PC-9 (cell line): ENCODE data around the gene APBA2. TPM values are rescaled to one million over a fixed set of nuclear protein-coding genes. Genes with fewer than 3 reads are reported as not detected.

Source experiments
- BruUV-seq: library from RNA; stranded (reverse); fragments of 400-500 nt; replicated peaks from 2 replicates; lab custom pipeline; 2021; lab: Mats Ljungman, UMichigan
- CTCF ChIA-PET: fragments of 300-600 bp; sonication (Branson Sonifier 250); formaldehyde crosslinking; loops from one replicate; lab custom pipeline; 2022; ENCODE audit warnings: antibody characterized with exemption; lab: Charles Lee
- POLR2A ChIA-PET: fragments of 300-600 bp; sonication (Branson Sonifier 250); formaldehyde crosslinking; loops from one replicate; lab custom pipeline; 2022; ENCODE audit warnings: antibody characterized with exemption; ENCODE audit not compliant: unreplicated experiment; lab: Charles Lee
- DNase-seq, 2 experiments: peaks; one replicate each; pipeline versions ENCODE4 v3.0.0 to v3.0.0-alpha.2; 2015 to 2022; ENCODE audit warnings: mixed read lengths in 1 of 2
- H2AFZ ChIP-seq: fragments of 200-600 bp; sonication (generic); 2 replicates; pipeline ENCODE4 v1.8.1; 2017; ENCODE audit warnings: antibody characterized with exemption
- H3F3A ChIP-seq: fragments of 200-600 bp; sonication (generic); 2 replicates; pipeline ENCODE4 v1.8.1; 2017; ENCODE audit warnings: antibody characterized with exemption, mild to moderate bottlenecking, low read depth; ENCODE audit not compliant: insufficient read depth
- H3K27ac ChIP-seq: fragments of 200-600 bp; sonication (generic); 2 replicates; pipeline ENCODE4 v1.6.1; 2016; ENCODE audit warnings: mixed run types
- H3K27me3 ChIP-seq: fragments of 200-600 bp; sonication (generic); 2 replicates; pipeline ENCODE4 v1.6.1; 2016; ENCODE audit warnings: low read depth, mixed run types; ENCODE audit not compliant: insufficient read depth
- H3K36me3 ChIP-seq: fragments of 200-600 bp; sonication (generic); 2 replicates; pipeline ENCODE4 v1.6.1; 2016; ENCODE audit warnings: low read depth, mixed run types
- H3K4me1 ChIP-seq: fragments of 200-600 bp; sonication (generic); replicated peaks from 2 replicates; pipeline ENCODE4 v1.6.1; 2016; ENCODE audit warnings: mixed run types; ENCODE audit not compliant: insufficient read depth
- H3K4me2 ChIP-seq: fragments of 200-600 bp; sonication (generic); 2 replicates; pipeline ENCODE4 v1.6.1; 2017; ENCODE audit warnings: mixed run types
- H3K4me3 ChIP-seq: fragments of 200-600 bp; sonication (generic); 2 replicates; pipeline ENCODE4 v1.6.1; 2016; ENCODE audit warnings: mixed run types
- H3K79me2 ChIP-seq: fragments of 200-600 bp; sonication (generic); 2 replicates; pipeline ENCODE4 v1.6.1; 2017; ENCODE audit warnings: low read depth, mixed run types
- H3K9me2 ChIP-seq: fragments of 200-600 bp; sonication (generic); 2 replicates; pipeline ENCODE4 v1.8.1; 2017; ENCODE audit warnings: mild to moderate bottlenecking; ENCODE audit not compliant: insufficient read depth
- H3K9me3 ChIP-seq: fragments of 200-600 bp; sonication (generic); 2 replicates; pipeline ENCODE4 v1.8.1; 2016; ENCODE audit warnings: low read depth; ENCODE audit not compliant: insufficient read depth
- H4K20me1 ChIP-seq: fragments of 200-600 bp; sonication (generic); 2 replicates; pipeline ENCODE4 v1.8.1; 2017; ENCODE audit not compliant: insufficient read depth
- EZH2 ChIP-seq: fragments of 200-600 bp; sonication (generic); IDR thresholded peaks from 2 replicates; pipeline ENCODE4 v1.8.0; 2017; ENCODE audit warnings: antibody characterized with exemption, low read depth
- intact Hi-C: fragments of 100-400 bp; cut with micrococcal nuclease; formaldehyde crosslinking; loops from one replicate; pipeline ENCODE4 v1.10.0; 2022; ENCODE audit not compliant: unreplicated experiment
- total RNA-seq: library from RNA; stranded (reverse); gene quantifications from 2 replicates; pipeline ENCODE4 v1.2.3, GENCODE V29; 2021
- TF ChIP-seq, protein P1 (sequence below): fragments of 200-600 bp; sonication (generic); conservative IDR thresholded peaks from 2 replicates; pipeline ENCODE4 v1.6.1; 2017; ENCODE audit warnings: mixed run types, antibody characterized with exemption, mild to moderate bottlenecking, moderate library complexity

APBA2 gene
- total RNA-seq, 1 experiment from 2014 or later = not detected

DNA sequence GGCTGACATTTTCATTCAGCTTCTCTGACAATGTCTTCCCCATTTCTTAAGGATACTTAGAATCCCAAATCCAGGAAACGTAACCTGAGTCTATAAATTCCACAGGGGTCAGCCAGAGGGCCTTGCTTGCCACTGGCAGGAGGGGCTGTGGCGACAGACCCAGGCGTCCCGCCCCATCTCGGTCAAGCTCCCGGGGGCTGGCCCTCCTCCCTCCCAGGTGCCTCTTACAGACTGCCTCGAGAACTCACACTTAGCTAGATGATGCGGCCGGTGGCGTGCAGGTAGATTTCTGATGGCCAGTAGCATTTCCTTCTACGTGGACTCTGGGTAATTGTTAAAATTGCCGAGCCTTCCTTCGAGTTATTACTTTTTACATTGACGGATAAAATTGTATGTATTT, 211.4 kb downstream of the APBA2 start:
- Histone ChIP-seq H2AFZ (no peak overlapping the region), H3K36me3 (no peaks in the 10 kb centered on the region), H3K4me1 (no peaks in the 10 kb centered on the region), H4K20me1 (no peaks in the 10 kb centered on the region), H3F3A (no peaks in the 10 kb centered on the region), H3K4me3 (no peak overlapping the region), H3K4me2 (no peak overlapping the region), H3K79me2 (no peaks in the 10 kb centered on the region), H3K27ac (no peak overlapping the region), H3K9me3 (no peaks in the 10 kb centered on the region), H3K27me3 (peaks cover 77% of the 10 kb centered on the region), H3K9me2 (no peaks in the 10 kb centered on the region)
- no TSS peak for BruUV-seq
- POLR2A ChIA-PET = interaction anchor here (0.6 kb wide), 1 partner anchor 218 kb away, joined by 3 read pairs; no protein-coding TSS in a partner anchor
- no peak for TF ChIP-seq EZH2
- TF ChIP-seq, protein P1, sequence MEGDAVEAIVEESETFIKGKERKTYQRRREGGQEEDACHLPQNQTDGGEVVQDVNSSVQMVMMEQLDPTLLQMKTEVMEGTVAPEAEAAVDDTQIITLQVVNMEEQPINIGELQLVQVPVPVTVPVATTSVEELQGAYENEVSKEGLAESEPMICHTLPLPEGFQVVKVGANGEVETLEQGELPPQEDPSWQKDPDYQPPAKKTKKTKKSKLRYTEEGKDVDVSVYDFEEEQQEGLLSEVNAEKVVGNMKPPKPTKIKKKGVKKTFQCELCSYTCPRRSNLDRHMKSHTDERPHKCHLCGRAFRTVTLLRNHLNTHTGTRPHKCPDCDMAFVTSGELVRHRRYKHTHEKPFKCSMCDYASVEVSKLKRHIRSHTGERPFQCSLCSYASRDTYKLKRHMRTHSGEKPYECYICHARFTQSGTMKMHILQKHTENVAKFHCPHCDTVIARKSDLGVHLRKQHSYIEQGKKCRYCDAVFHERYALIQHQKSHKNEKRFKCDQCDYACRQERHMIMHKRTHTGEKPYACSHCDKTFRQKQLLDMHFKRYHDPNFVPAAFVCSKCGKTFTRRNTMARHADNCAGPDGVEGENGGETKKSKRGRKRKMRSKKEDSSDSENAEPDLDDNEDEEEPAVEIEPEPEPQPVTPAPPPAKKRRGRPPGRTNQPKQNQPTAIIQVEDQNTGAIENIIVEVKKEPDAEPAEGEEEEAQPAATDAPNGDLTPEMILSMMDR = no peak
- intact Hi-C loops = no loop called here
- CTCF ChIA-PET = no interaction called here
- DNase-seq = no peak

DNA sequence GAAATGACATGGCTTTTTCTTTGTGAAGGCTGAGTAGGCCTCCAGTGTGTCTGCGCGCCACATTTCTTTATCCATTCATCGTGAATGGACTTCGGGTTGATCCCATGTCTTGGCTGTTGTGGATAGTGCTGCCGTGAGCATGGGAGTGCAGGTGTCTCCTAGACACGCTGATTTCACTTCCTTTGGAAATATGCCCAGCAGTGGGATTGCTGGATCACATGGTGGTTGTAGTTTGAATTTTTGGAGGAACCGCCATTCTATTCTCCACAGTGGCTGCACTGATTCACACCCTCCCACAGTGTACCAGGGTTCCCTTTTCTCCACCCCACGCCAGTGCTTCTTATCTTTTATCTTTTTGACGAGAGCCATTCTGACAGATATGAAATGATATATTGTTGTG, 212.2 kb downstream of the APBA2 start:
- no peak overlapping the region for H2AFZ ChIP-seq
- POLR2A ChIA-PET = no interaction called here
- H3K9me2 ChIP-seq = no peaks in the 10 kb centered on the region
- no peaks in the 10 kb centered on the region for H3K9me3 ChIP-seq
- H3K4me3 ChIP-seq = no peak overlapping the region
- no peaks in the 10 kb centered on the region for H3K4me1 ChIP-seq
- H3K4me2 ChIP-seq = no peak overlapping the region
- no peaks in the 10 kb centered on the region for H3K79me2 ChIP-seq
- CTCF ChIA-PET = no interaction called here
- H3K27ac ChIP-seq = no peak overlapping the region
- H3K36me3 ChIP-seq = no peaks in the 10 kb centered on the region
- peaks cover 70% of the 10 kb centered on the region for H3K27me3 ChIP-seq
- DNase-seq = no peak
- BruUV-seq = no TSS peak
- no peaks in the 10 kb centered on the region for H4K20me1 ChIP-seq
- intact Hi-C loops = no loop called here
- H3F3A ChIP-seq = no peaks in the 10 kb centered on the region
- no peak for TF ChIP-seq EZH2
- TF ChIP-seq, protein P1 = no peak

DNA sequence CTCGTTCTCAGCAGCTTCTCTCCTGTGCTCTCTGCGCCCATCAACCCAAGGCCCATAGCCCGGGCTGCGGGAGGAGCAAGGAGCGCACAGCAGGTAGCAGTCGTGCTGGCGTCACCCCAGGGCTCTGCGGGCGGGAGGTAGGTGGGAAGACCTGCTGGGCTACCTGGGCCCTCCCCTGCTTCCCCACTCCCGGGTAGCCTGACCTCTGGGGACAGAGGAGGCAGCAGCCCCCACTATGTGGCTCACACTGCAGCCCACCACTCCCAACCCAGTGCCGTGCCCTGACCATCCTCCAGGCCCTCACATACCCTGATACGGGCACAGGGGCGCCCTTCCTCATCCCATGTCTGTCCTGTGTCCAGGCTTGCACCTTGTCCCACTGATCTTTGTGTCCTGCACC, 212.9 kb downstream of the APBA2 start:
- Histone ChIP-seq H3K4me3 (no peak overlapping the region), H2AFZ (no peak overlapping the region), H3K4me2 (no peak overlapping the region), H3F3A (no peaks in the 10 kb centered on the region), H3K27ac (no peak overlapping the region), H3K36me3 (no peaks in the 10 kb centered on the region), H3K79me2 (no peaks in the 10 kb centered on the region), H4K20me1 (no peaks in the 10 kb centered on the region), H3K27me3 (peaks cover 64% of the 10 kb centered on the region), H3K9me2 (no peaks in the 10 kb centered on the region), H3K4me1 (no peaks in the 10 kb centered on the region), H3K9me3 (no peaks in the 10 kb centered on the region)
- ChIA-PET POLR2A (no interaction called here), CTCF (no interaction called here)
- TF ChIP-seq, protein P1 = no peak
- TF ChIP-seq EZH2 = no peak
- DNase-seq = no peak
- intact Hi-C loops = no loop called here
- BruUV-seq = no TSS peak
